Measurements from ENCODE around the gene PDE8B.

PDE8B gene

GRCh38 chr5:77208507-77209163 lies 1.8 kb upstream of the PDE8B start:
- TF ChIP-seq CTCF (IDR thresholded peaks at IDR 0.05; ENCODE audit: control insufficient read depth, extremely low read depth, insufficient read depth): no peak
- no peak for DNase-seq (ENCODE audit: low read depth)
- H3K4me3 ChIP-seq (ENCODE audit: low read depth, low read length): no peak overlapping the region

GRCh38 chr5:77209495-77210090 lies 887 bp upstream of the PDE8B start:
- H3K4me3 ChIP-seq (ENCODE audit: low read depth, low read length): no peak overlapping the region
- TF ChIP-seq CTCF (IDR thresholded peaks at IDR 0.05; ENCODE audit: control insufficient read depth, extremely low read depth, insufficient read depth): no peak
- no peak for DNase-seq (ENCODE audit: low read depth)

GRCh38 chr5:77210964-77211690 lies 647 bp downstream of the PDE8B start:
- no peak for DNase-seq (ENCODE audit: low read depth)
- H3K4me3 ChIP-seq (ENCODE audit: low read depth, low read length): no peak overlapping the region
- TF ChIP-seq CTCF (IDR thresholded peaks at IDR 0.05; ENCODE audit: control insufficient read depth, extremely low read depth, insufficient read depth): no peak

- no peak overlapping the region for H3K4me3 ChIP-seq (ENCODE audit: low read depth, low read length)
- TF ChIP-seq CTCF (IDR thresholded peaks at IDR 0.05; ENCODE audit: control insufficient read depth, extremely low read depth, insufficient read depth): no peak
- DNase-seq (ENCODE audit: low read depth): no peak
Observed at GRCh38 chr5:77211691-77212047, 1.2 kb downstream of the PDE8B start.

- DNase-seq (ENCODE audit: low read depth): no peak
- H3K4me3 ChIP-seq (ENCODE audit: low read depth, low read length): no peak overlapping the region
- TF ChIP-seq CTCF (IDR thresholded peaks at IDR 0.05; ENCODE audit: control insufficient read depth, extremely low read depth, insufficient read depth): no peak
Observed at GRCh38 chr5:77213601-77214000, 3.1 kb downstream of the PDE8B start.

- TF ChIP-seq CTCF (IDR thresholded peaks at IDR 0.05; ENCODE audit: control insufficient read depth, extremely low read depth, insufficient read depth): no peak
- DNase-seq (ENCODE audit: low read depth): no peak
- H3K4me3 ChIP-seq (ENCODE audit: low read depth, low read length): no peak overlapping the region
Observed at GRCh38 chr5:77214151-77214550, 3.7 kb downstream of the PDE8B start.

Data from LNCaP clone FGC (cell line).